GM06990 (cell line): ENCODE data around the gene KRTAP4-1.
"Not testable (repeated sequence)": the region's sequence is repeated elsewhere in the genome, so short reads cannot be mapped to it uniquely, and the experiment has no call there.

ENCODE experiments used
- DNase-seq: peaks from one replicate; pipeline ENCODE4 v3.0.0-alpha.2; 2011; ENCODE audit not compliant: insufficient read length; ENCODE audit errors: extremely low read depth
- H3K27me3 ChIP-seq: replicated peaks from 2 replicates; pipeline ENCODE4 v1.6.0; 2011; ENCODE audit warnings: low read length; ENCODE audit not compliant: control insufficient read depth, insufficient read depth
- H3K36me3 ChIP-seq: 2 replicates; pipeline ENCODE4 v1.5.1; 2011; ENCODE audit warnings: low read length; ENCODE audit not compliant: control insufficient read depth, insufficient read depth
- H3K4me3 ChIP-seq: replicated peaks from 2 replicates; pipeline ENCODE4 v1.5.1; 2011; ENCODE audit warnings: low read depth, mild to moderate bottlenecking, control low read depth, low read length
- CTCF ChIP-seq: IDR thresholded peaks from 2 replicates; pipeline ENCODE4 v1.5.1; 2011; ENCODE audit warnings: low read length, control low read depth, mild to moderate bottlenecking, inconsistent platforms; ENCODE audit not compliant: insufficient read depth, poor library complexity, severe bottlenecking

The KRTAP4-1 gene

DNA sequence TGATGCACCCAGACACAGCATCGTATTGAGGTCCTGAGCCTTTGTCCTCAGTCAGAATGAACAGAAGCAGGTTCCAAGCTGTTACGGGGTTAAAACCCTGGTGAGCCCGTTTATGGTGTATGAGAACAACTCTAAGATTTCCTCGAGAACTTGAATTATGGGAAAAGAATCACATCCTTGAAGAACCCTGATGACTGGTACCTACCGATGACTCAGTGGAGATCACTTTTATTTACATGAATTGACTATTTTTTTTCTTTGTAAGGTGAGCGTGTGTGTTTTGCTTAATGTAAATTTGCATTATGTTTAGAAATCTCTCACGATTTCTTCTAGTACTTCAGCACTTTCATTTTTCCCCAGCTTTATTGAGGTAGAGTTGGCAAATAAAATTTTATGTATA lies 20.9 kb downstream of the KRTAP4-1 start:
- Histone ChIP-seq H3K4me3 (no peak overlapping the region), H3K27me3 (no peaks in the 10 kb centered on the region), H3K36me3 (no peaks in the 10 kb centered on the region)
- DNase-seq, result no peak
- TF ChIP-seq CTCF, result no peak

- no peak within 1 kb of the TSS for H3K4me3 ChIP-seq
- H3K36me3 ChIP-seq, result no peaks in the 10 kb centered on the region
- TF ChIP-seq CTCF, result no peak
- DNase-seq, result no peak
- no peaks in the 10 kb centered on the region for H3K27me3 ChIP-seq
These were observed 24.1 kb downstream of the KRTAP4-1 start, which contains the start of gene KRTAP4-4 for GRCh38 chr17:41160648-41161047. Gene KRTAP4-4, minus strand, starts transcription at chr17:41160748. Its CDS starts 57 bp downstream, at chr17:41160691.

GRCh38 chr17:41160190-41160589 lies 24.5 kb downstream of the KRTAP4-1 start:
- DNase-seq, H3K36me3 ChIP-seq, H3K4me3 ChIP-seq, H3K27me3 ChIP-seq: not testable (repeated sequence)

DNA sequence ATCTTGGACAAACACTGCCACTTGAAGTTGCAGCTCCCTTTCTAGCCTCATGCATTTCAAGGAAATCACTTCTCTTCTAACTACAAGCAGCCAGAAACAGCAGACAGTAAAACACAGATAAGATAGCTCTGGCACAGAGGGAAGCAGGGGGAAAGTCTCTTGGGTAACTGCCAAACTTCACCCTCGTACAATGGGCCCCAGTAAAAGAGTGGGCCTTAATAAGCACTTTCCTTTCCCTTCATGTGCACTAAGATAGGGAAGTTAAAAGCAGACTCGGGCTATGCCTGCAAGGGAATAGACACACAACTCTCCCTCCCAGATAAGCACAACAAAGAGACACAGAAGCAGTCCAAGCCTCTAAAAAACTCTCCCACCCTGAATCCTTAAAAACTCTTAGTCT lies 30.9 kb downstream of the KRTAP4-1 start:
- H3K4me3 ChIP-seq, result no peak overlapping the region
- TF ChIP-seq CTCF, result no peak
- H3K27me3 ChIP-seq, result no peaks in the 10 kb centered on the region
- no peaks in the 10 kb centered on the region for H3K36me3 ChIP-seq
- no peak for DNase-seq

DNA sequence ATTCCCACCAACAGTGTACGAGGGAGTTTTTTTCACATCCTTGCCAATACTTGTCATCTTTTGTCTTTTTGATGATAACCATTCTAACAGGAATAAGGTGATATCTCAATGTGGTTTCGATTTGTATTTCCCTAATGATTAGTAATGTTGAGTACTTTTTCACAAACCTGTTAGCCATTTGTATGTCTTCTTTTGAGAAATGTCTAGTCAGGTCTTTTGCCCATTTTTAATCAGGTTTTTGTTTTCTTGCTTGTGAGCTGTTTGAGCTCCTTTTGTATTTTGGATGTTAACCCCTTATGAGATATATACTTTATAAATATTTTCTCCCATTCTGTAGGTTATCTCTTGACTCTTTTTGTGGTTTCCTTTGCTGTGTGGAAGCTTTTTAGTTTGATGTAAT lies 33.2 kb downstream of the KRTAP4-1 start:
- H3K4me3 ChIP-seq, result no peak overlapping the region
- H3K36me3 ChIP-seq, result no peaks in the 10 kb centered on the region
- H3K27me3 ChIP-seq, result no peaks in the 10 kb centered on the region
- no peak for DNase-seq
- no peak for TF ChIP-seq CTCF

- H3K4me3 ChIP-seq, result no peak overlapping the region
- no peaks in the 10 kb centered on the region for H3K27me3 ChIP-seq
- TF ChIP-seq CTCF, result no peak
- DNase-seq, result no peak
- no peaks in the 10 kb centered on the region for H3K36me3 ChIP-seq
These were observed 34.7 kb downstream of the KRTAP4-1 start for GRCh38 chr17:41150026-41150425.

DNA sequence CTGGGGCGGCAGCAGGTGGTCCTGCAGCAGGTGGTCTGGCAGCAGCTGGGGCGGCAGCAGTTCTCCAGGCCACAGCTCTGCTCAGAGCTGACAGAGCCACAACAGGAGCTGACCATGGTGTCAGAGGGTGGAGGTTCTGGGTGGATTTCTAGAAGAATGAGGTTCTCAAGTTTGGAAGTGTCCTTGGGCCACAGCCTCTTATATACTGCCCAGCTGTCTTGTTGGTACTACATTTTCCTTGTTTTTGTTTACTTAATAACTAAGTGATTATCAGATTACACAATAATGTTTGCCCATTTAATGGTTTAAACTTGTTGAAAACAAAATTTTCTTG lies 35.1 kb downstream of the KRTAP4-1 start, which contains the start of gene KRTAP4-5:
KRTAP4-5 (minus strand) TSS at position 174 of the 334 bp plus-strand sequence; CDS start at position 116, 58 bp downstream.
- no peaks in the 10 kb centered on the region for H3K36me3 ChIP-seq
- no peaks in the 10 kb centered on the region for H3K27me3 ChIP-seq
- no peak within 1 kb of the TSS for H3K4me3 ChIP-seq
- DNase-seq, result no peak
- TF ChIP-seq CTCF, result no peak

- H3K27me3 ChIP-seq, H3K36me3 ChIP-seq, H3K4me3 ChIP-seq, DNase-seq: not testable (repeated sequence)
These were observed 35.6 kb downstream of the KRTAP4-1 start for GRCh38 chr17:41148971-41149651.
